PC-9 (cell line): Measurements from ENCODE around the gene RARB.

Source experiments
- EZH2 ChIP-seq: fragments of 200-600 bp; sonication (generic); IDR thresholded peaks from 2 replicates; pipeline ENCODE4 v1.8.0; 2017; ENCODE audit warnings: antibody characterized with exemption, low read depth
- TF ChIP-seq, protein P1 (sequence below): fragments of 200-600 bp; sonication (generic); conservative IDR thresholded peaks from 2 replicates; pipeline ENCODE4 v1.6.1; 2017; ENCODE audit warnings: mixed run types, antibody characterized with exemption, mild to moderate bottlenecking, moderate library complexity

DNA sequence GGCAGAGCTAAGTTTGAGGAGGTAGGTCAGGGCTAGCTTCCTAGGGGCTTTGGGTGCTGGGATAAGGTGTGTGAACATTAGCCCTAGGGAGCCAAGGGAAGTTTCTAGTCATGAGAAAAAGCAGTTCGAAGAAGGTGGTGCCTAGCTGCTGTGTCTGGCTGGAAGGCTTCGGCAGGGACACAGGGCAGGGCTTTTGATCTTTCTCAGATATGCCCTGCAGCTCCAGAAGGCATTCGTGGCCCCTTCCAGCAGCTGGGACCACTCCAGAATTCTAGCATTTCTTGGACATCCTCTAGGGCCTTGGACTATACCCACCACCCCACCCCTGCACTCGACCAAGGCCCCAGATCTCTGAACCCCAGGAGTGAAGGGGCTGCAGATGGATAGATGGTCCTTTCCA is 148.1 kb downstream of the RARB start:
- TF ChIP-seq, protein P1, sequence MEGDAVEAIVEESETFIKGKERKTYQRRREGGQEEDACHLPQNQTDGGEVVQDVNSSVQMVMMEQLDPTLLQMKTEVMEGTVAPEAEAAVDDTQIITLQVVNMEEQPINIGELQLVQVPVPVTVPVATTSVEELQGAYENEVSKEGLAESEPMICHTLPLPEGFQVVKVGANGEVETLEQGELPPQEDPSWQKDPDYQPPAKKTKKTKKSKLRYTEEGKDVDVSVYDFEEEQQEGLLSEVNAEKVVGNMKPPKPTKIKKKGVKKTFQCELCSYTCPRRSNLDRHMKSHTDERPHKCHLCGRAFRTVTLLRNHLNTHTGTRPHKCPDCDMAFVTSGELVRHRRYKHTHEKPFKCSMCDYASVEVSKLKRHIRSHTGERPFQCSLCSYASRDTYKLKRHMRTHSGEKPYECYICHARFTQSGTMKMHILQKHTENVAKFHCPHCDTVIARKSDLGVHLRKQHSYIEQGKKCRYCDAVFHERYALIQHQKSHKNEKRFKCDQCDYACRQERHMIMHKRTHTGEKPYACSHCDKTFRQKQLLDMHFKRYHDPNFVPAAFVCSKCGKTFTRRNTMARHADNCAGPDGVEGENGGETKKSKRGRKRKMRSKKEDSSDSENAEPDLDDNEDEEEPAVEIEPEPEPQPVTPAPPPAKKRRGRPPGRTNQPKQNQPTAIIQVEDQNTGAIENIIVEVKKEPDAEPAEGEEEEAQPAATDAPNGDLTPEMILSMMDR, result no peak
- no peak for TF ChIP-seq EZH2
